GM12864 (cell line): ENCODE results near the gene PLD1.

Experiments used
- DNase-seq: peaks from one replicate; pipeline ENCODE4 v3.0.0-alpha.2; 2011; ENCODE audit warnings: low read depth
- H3K4me3 ChIP-seq: 2 replicates; pipeline ENCODE4 v1.5.1; 2011; ENCODE audit warnings: mild to moderate bottlenecking, low read depth, low read length, control low read depth
- CTCF ChIP-seq: IDR thresholded peaks from 2 replicates; pipeline ENCODE4 v1.5.1; 2011; ENCODE audit warnings: low read depth, mild to moderate bottlenecking, moderate library complexity, low read length, control low read depth, inconsistent platforms; ENCODE audit errors: missing control alignments

The PLD1 gene

GRCh38 chr3:171755015-171755589 is 55.2 kb downstream of the PLD1 start:
- no peak for TF ChIP-seq CTCF
- no peak for DNase-seq
- H3K4me3 ChIP-seq, result no peak overlapping the region

GRCh38 chr3:171753665-171754408 is 56.4 kb downstream of the PLD1 start:
- no peak for DNase-seq
- no peak for TF ChIP-seq CTCF
- no peak overlapping the region for H3K4me3 ChIP-seq

GRCh38 chr3:171753025-171753472 is 57.2 kb downstream of the PLD1 start:
- no peak for TF ChIP-seq CTCF
- no peak for DNase-seq
- no peak overlapping the region for H3K4me3 ChIP-seq

GRCh38 chr3:171752329-171752728 is 58.0 kb downstream of the PLD1 start:
- no peak overlapping the region for H3K4me3 ChIP-seq
- DNase-seq, result no peak
- no peak for TF ChIP-seq CTCF

- no peak for DNase-seq
- H3K4me3 ChIP-seq, result no peak overlapping the region
- TF ChIP-seq CTCF, result no peak
These were observed 61.2 kb downstream of the PLD1 start for GRCh38 chr3:171749124-171749523.

- no peak overlapping the region for H3K4me3 ChIP-seq
- TF ChIP-seq CTCF, result no peak
- DNase-seq, result no peak
These were observed 62.0 kb downstream of the PLD1 start for GRCh38 chr3:171748064-171748924.
